CD4-positive, CD25-positive, alpha-beta regulatory T cell (primary cell): ENCODE data around the gene VANGL1. TPM values are rescaled to one million over a fixed set of nuclear protein-coding genes. Genes with fewer than 3 reads are reported as not detected.

Experiments used
- ATAC-seq, 2 donors: fragments of 150-1000 bp; cut with Tn5 transposase; one replicate each; pipeline ENCODE4 v1.10.0; 2021; ENCODE audit warnings: low read depth in 2 of 2, moderate number of reproducible peaks in 2 of 2, moderate library complexity in 1 of 2
- DNase-seq, 3 donors: peaks; one replicate each; pipeline versions ENCODE4 v3.0.0 to v3.0.0-alpha.2; 2012 to 2022; ENCODE audit warnings: mixed read lengths in 1 of 3
- H3K27ac ChIP-seq: one replicate; pipeline ENCODE4 v1.7.0; 2013; ENCODE audit warnings: mild to moderate bottlenecking, low read length; ENCODE audit not compliant: insufficient read depth, poor library complexity, severe bottlenecking
- H3K27me3 ChIP-seq: one replicate; pipeline ENCODE4 v1.7.0; 2013; ENCODE audit warnings: low read length; ENCODE audit not compliant: control insufficient read depth, insufficient read depth
- H3K36me3 ChIP-seq: one replicate; pipeline ENCODE4 v1.7.0; 2013; ENCODE audit warnings: mild to moderate bottlenecking, low read length, moderate library complexity; ENCODE audit not compliant: control insufficient read depth, insufficient read depth
- H3K4me1 ChIP-seq: 2 replicates; pipeline ENCODE4 v1.7.0; 2013; ENCODE audit warnings: mild to moderate bottlenecking, low read length; ENCODE audit not compliant: insufficient read depth, control insufficient read depth, poor library complexity, severe bottlenecking
- H3K4me3 ChIP-seq: one replicate; pipeline ENCODE4 v1.7.0; 2013; ENCODE audit warnings: low read depth, mild to moderate bottlenecking, low read length, moderate library complexity
- H3K9me3 ChIP-seq, 2 experiments: 1 replicate in 1 of 2; 2 replicates in 1 of 2; pipeline ENCODE4 v1.7.0; 2013; ENCODE audit warnings: low read length in 2 of 2, mild to moderate bottlenecking in 1 of 2, moderate library complexity in 1 of 2; ENCODE audit not compliant: control insufficient read depth in 2 of 2
- H3K27ac Mint-ChIP-seq, 3 donors: one replicate each; pipeline ENCODE4 v1.8.0; 2020 to 2022; ENCODE audit warnings: mild to moderate bottlenecking in 3 of 3, mixed read lengths in 3 of 3, moderate library complexity in 2 of 3
- H3K27me3 Mint-ChIP-seq: one replicate; pipeline ENCODE4 v1.8.0; 2022; ENCODE audit warnings: mild to moderate bottlenecking, mixed read lengths
- H3K36me3 Mint-ChIP-seq: one replicate; pipeline ENCODE4 v1.8.0; 2020; ENCODE audit warnings: mixed read lengths
- H3K4me1 Mint-ChIP-seq, 4 donors: one replicate each; pipeline ENCODE4 v1.8.0; 2020 to 2022; ENCODE audit warnings: mixed read lengths in 4 of 4, mild to moderate bottlenecking in 1 of 4
- H3K4me3 Mint-ChIP-seq, 4 donors: one replicate each; pipeline ENCODE4 v1.8.0; 2020 to 2022; ENCODE audit warnings: mild to moderate bottlenecking in 4 of 4, mixed read lengths in 4 of 4, moderate library complexity in 3 of 4
- H3K9me3 Mint-ChIP-seq, 7 donors: one replicate each; pipeline ENCODE4 v1.8.0; 2020 to 2022; ENCODE audit warnings: mixed read lengths in 7 of 7, mild to moderate bottlenecking in 3 of 7, moderate library complexity in 2 of 7
- polyA plus RNA-seq, 4 donors: library from polyadenylated mRNA; unstranded; fragments of 300-500 nt; fragmentation: Illumina TruSeq; gene quantifications; one replicate each; pipeline ENCODE4 v1.2.3, GENCODE V29; 2021
- total RNA-seq: library from RNA; stranded (reverse); gene quantifications from one replicate; pipeline ENCODE4 v1.2.3, GENCODE V29; 2022

Gene VANGL1
- total and polyA plus RNA-seq, 5 donors from 2014 or later = 3.6 to 10.7 (median 6.1) TPM

DNA sequence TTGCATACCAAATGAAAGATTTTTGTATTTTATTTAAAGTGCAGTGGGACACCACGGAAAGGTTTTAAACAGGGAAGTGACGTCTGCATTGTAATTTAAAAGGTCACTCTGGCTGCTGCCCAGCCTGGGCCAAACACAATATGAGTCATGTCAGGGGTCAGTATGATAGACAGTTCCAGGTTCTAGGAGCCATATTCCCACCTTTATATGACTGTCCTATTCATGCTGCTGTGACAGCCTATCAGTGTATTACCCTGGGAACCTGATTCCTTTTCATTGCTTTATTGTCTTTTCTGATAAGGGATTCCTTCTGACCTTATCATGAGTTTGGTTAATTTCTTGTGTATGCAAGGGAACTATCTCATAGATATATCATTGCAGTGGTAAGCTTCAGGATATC lies 5.3 kb downstream of the VANGL1 start:
- H3K4me3 Mint-ChIP-seq = no peak overlapping the region
- no peaks in the 10 kb centered on the region for H3K36me3 ChIP-seq
- no peaks in the 10 kb centered on the region for H3K36me3 Mint-ChIP-seq
- no peak for DNase-seq
- peaks cover 19% of the 10 kb centered on the region for H3K4me1 ChIP-seq
- no peak overlapping the region for H3K27ac ChIP-seq
- no peaks in the 10 kb centered on the region for H3K9me3 ChIP-seq
- H3K27me3 Mint-ChIP-seq = peaks cover 6% of the 10 kb centered on the region
- H3K9me3 Mint-ChIP-seq = peaks cover 0 to 2% (median 0%) of the 10 kb centered on the region in 7 donors
- no peak overlapping the region for H3K4me3 ChIP-seq
- no peak overlapping the region for H3K27ac Mint-ChIP-seq
- H3K4me1 Mint-ChIP-seq = peaks cover 3 to 13% (median 10%) of the 10 kb centered on the region in 4 donors
- H3K27me3 ChIP-seq = no peaks in the 10 kb centered on the region
- no peak for ATAC-seq

DNA sequence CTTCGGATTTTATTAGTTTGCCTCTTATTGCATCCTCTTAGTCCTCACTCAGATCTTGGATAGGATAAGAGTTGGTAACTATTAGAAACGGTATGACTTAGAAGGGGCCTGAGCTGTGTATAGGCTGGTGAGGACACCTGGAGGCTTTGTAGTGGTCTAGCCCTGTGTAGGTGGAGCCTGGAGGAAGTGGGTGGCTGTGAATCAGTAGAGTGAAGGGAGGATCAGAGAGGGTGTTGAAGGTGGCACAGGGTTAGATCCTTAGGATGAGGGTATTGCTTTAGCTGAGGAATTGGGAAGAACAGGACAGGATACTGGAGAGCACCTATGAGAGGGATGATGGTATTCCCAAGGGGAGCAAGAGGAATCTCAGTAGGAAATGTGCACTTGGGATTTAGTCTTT lies 5.7 kb downstream of the VANGL1 start:
- peak; percentile 76 to 83 for ATAC-seq
- H3K27me3 ChIP-seq = no peaks in the 10 kb centered on the region
- H3K9me3 ChIP-seq = no peaks in the 10 kb centered on the region
- peaks cover 0 to 2% (median 0%) of the 10 kb centered on the region in 7 donors for H3K9me3 Mint-ChIP-seq
- H3K4me1 ChIP-seq = peaks cover 15% of the 10 kb centered on the region
- no peak overlapping the region for H3K27ac Mint-ChIP-seq
- H3K36me3 Mint-ChIP-seq = no peaks in the 10 kb centered on the region
- H3K4me3 Mint-ChIP-seq = no peak overlapping the region
- H3K4me3 ChIP-seq = peak overlapping the region; percentile 8
- H3K27me3 Mint-ChIP-seq = peaks cover 6% of the 10 kb centered on the region
- H3K36me3 ChIP-seq = no peaks in the 10 kb centered on the region
- no peak overlapping the region for H3K27ac ChIP-seq
- peak in 2 of 3 donors; percentile 30 to 85 for DNase-seq
- peaks cover 3 to 13% (median 10%) of the 10 kb centered on the region in 4 donors for H3K4me1 Mint-ChIP-seq

GRCh38 chr1:115647919-115648650 lies 6.3 kb downstream of the VANGL1 start:
- H3K9me3 ChIP-seq = no peaks in the 10 kb centered on the region

DNA sequence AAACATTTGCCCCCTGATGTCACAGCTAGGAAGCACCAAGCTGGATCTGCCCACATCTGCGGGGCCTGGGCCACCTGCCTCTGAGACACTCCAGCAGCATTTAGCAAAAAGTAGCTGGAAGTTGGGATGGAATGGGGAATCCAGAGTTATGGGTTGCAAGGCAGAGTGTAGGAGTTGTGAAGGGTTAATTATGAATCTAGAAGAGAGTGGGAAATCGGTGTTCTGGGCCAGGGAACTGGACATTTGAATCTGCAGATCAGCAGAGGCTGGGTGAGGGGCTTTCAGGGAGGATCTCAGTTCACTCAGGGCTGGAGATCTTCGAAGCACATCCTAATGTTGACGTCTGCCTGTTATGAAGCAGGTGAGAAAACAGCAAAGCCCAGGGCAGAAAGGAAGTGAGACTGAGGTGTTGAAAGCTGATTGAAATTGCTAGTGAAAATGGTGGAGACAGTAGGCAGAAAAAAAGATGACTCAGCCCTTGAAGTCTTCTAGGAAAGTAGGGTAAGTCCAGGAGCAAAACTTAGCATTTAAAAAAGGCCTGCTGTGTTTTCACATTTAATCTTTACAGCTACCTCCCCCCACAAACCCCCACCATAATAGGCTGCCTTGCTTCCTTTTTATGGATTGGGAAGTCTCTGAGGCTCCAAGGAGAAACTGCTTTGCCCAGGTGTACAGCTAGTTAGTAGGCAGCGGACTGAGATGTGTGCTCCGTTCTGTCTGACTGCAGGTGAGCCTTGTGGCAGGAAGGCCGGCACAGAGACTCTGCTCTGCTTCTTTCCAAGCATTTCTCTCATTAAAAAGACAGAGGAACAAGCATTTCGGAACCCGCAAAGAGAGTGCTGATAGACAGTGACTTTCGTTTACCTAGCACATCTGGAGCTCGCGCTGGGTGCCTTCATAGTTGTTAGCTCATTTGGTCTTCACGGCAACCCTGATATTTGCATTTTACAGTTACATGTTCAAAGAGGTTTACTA lies 7.2 kb downstream of the VANGL1 start:
- Mint-ChIP-seq H3K9me3 (no peaks in the 10 kb centered on the region), H3K4me1 (peaks cover 0 to 4% (median under 1%) of the 10 kb centered on the region in 4 donors), H3K27me3 (no peaks in the 10 kb centered on the region), H3K27ac (peak overlapping the region in 1 of 3 donors; percentile 66), H3K36me3 (no peaks in the 10 kb centered on the region), H3K4me3 (no peak overlapping the region)
- DNase-seq = peak in 1 of 3 donors; percentile 82
- peak overlapping the region; percentile 23 for H3K4me3 ChIP-seq
- no peak overlapping the region for H3K27ac ChIP-seq
- H3K27me3 ChIP-seq = no peaks in the 10 kb centered on the region
- ATAC-seq = peak in 1 of 2 donors; percentile 16
- peaks cover 7% of the 10 kb centered on the region for H3K4me1 ChIP-seq
- no peaks in the 10 kb centered on the region for H3K9me3 ChIP-seq
- H3K36me3 ChIP-seq = no peaks in the 10 kb centered on the region

More at GRCh38 chr1:115647919-115648650, 6.3 kb downstream of the VANGL1 start:
- Histone ChIP-seq H3K27ac (no peak overlapping the region), H3K36me3 (no peaks in the 10 kb centered on the region), H3K27me3 (no peaks in the 10 kb centered on the region), H3K4me1 (peaks cover 9% of the 10 kb centered on the region), H3K4me3 (peak overlapping the region; percentile 8)
- no peaks in the 10 kb centered on the region for H3K9me3 Mint-ChIP-seq
- no peak overlapping the region for H3K4me3 Mint-ChIP-seq
- no peaks in the 10 kb centered on the region for H3K36me3 Mint-ChIP-seq
- no peak overlapping the region for H3K27ac Mint-ChIP-seq
- peaks cover 0 to 9% (median 6%) of the 10 kb centered on the region in 4 donors for H3K4me1 Mint-ChIP-seq
- H3K27me3 Mint-ChIP-seq = peaks cover 6% of the 10 kb centered on the region
- DNase-seq = no peak
- no peak for ATAC-seq

DNA sequence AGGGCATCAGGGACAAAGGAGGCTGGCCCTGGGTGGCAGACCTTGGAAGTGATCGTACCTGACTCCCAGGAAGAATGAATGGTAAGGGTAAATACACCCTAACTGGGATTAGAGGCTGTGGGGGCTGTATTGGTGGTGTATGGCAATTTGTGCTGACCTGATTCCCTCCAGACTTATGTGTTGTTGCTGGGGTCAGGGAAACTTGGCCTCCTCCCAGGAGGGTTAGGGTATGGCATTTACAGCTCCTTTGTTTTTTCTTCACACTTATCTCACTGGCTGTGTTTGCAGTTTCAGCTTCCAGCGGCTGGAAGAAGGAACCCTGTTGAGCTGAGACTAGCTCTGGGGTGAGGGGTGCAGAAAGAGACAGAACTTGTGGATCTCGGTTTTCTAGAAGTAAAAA lies 8.2 kb downstream of the VANGL1 start:
- H3K4me1 ChIP-seq = peaks cover 7% of the 10 kb centered on the region
- H3K36me3 ChIP-seq = no peaks in the 10 kb centered on the region
- no peaks in the 10 kb centered on the region for H3K27me3 Mint-ChIP-seq
- H3K9me3 Mint-ChIP-seq = no peaks in the 10 kb centered on the region
- no peaks in the 10 kb centered on the region for H3K36me3 Mint-ChIP-seq
- DNase-seq (no peak), ATAC-seq (no peak)
- H3K27ac Mint-ChIP-seq = peak overlapping the region in 1 of 3 donors; percentile 66
- H3K27ac ChIP-seq = no peak overlapping the region
- peaks cover 0 to 6% (median under 1%) of the 10 kb centered on the region in 4 donors for H3K4me1 Mint-ChIP-seq
- no peaks in the 10 kb centered on the region for H3K9me3 ChIP-seq
- no peaks in the 10 kb centered on the region for H3K27me3 ChIP-seq
- H3K4me3 ChIP-seq = no peak overlapping the region
- no peak overlapping the region for H3K4me3 Mint-ChIP-seq

GRCh38 chr1:115650961-115651360 lies 9.2 kb downstream of the VANGL1 start:
- Histone ChIP-seq H3K4me3 (no peak overlapping the region), H3K27me3 (no peaks in the 10 kb centered on the region), H3K4me1 (peaks cover 7% of the 10 kb centered on the region), H3K36me3 (no peaks in the 10 kb centered on the region), H3K9me3 (no peaks in the 10 kb centered on the region), H3K27ac (no peak overlapping the region)
- no peak for DNase-seq
- ATAC-seq = no peak
- no peak overlapping the region for H3K27ac Mint-ChIP-seq
- no peaks in the 10 kb centered on the region for H3K36me3 Mint-ChIP-seq
- H3K4me3 Mint-ChIP-seq = no peak overlapping the region
- no peaks in the 10 kb centered on the region for H3K27me3 Mint-ChIP-seq
- no peaks in the 10 kb centered on the region for H3K9me3 Mint-ChIP-seq
- H3K4me1 Mint-ChIP-seq = peaks cover 0 to 12% (median under 1%) of the 10 kb centered on the region in 4 donors

DNA sequence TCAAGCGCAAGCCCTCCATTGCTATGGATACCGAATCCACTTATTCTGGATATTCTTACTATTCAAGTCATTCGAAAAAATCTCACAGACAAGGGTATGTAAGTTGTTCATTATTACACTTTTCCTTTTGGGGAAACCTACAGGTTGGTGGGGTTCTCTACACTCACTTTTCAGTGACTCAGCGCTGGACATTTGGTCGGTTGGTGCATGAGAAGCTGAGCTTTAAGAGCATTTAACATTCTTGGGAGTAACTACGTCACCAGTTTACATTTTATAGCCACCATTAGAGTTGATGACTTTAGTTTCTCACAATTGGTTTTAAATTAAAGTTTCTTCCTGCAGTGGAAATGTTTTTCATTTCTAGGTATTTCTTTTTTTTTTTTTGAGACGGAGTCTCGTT lies 9.6 kb downstream of the VANGL1 start:
- Histone ChIP-seq H3K4me1 (peaks cover 7% of the 10 kb centered on the region), H3K4me3 (no peak overlapping the region), H3K36me3 (no peaks in the 10 kb centered on the region), H3K27ac (no peak overlapping the region), H3K27me3 (no peaks in the 10 kb centered on the region), H3K9me3 (no peaks in the 10 kb centered on the region)
- H3K4me3 Mint-ChIP-seq = no peak overlapping the region
- no peaks in the 10 kb centered on the region for H3K9me3 Mint-ChIP-seq
- no peaks in the 10 kb centered on the region for H3K27me3 Mint-ChIP-seq
- H3K4me1 Mint-ChIP-seq = peaks cover 0 to 9% (median 0%) of the 10 kb centered on the region in 4 donors
- no peaks in the 10 kb centered on the region for H3K36me3 Mint-ChIP-seq
- DNase-seq (no peak), ATAC-seq (no peak)
- H3K27ac Mint-ChIP-seq = no peak overlapping the region
